Transverse colon (tissue), 4 donors: ENCODE data around the gene FIBCD1. TPM values are rescaled to one million over a fixed set of nuclear protein-coding genes. Genes with fewer than 3 reads are reported as not detected.
"Not testable (repeated sequence)": the region's sequence is repeated elsewhere in the genome, so short reads cannot be mapped to it uniquely, and the experiment has no call there.

Source experiments
- DNase-seq: peaks from one replicate; pipeline ENCODE4 v3.0.0-alpha.2; 2019
- H3K27ac ChIP-seq, 4 donors: fragments of 200-600 bp; sonication (generic); 2 replicates each; pipeline ENCODE4 v1.5.1; 2016 to 2018; ENCODE audit warnings: inconsistent platforms in 4 of 4
- H3K27me3 ChIP-seq: fragments of 200-600 bp; sonication (generic); 2 replicates; pipeline ENCODE4 v1.5.1; 2017; ENCODE audit warnings: inconsistent platforms
- H3K36me3 ChIP-seq, 4 donors: fragments of 200-600 bp; sonication (generic); 2 replicates each; pipeline ENCODE4 v1.5.1; 2017 to 2019; ENCODE audit warnings: inconsistent platforms in 4 of 4
- H3K4me1 ChIP-seq, 4 donors: fragments of 200-600 bp; sonication (generic); 2 replicates each; pipeline ENCODE4 v1.5.1; 2017 to 2020; ENCODE audit warnings: inconsistent platforms in 4 of 4
- H3K4me3 ChIP-seq, 4 donors: fragments of 200-600 bp; sonication (generic); 1 replicate in 1 of 4; 2 replicates in 3 of 4; pipeline versions ENCODE4 v1.5.1 to v1.6.1; 2017 to 2019; ENCODE audit warnings: inconsistent platforms in 4 of 4
- H3K9me3 ChIP-seq, 2 donors: fragments of 200-600 bp; sonication (generic); 2 replicates each; pipeline ENCODE4 v1.5.1; 2017 to 2019; ENCODE audit warnings: inconsistent platforms in 2 of 2
- CTCF ChIP-seq, 5 experiments: fragments of 200-600 bp in 3 of 5; fragments of 450-650 bp in 2 of 5; sonication (generic) in 3 of 5; IDR thresholded peaks; 1 replicate in 2 of 5; 2 replicates in 3 of 5; pipeline ENCODE4 v1.5.1; 2016 to 2017; ENCODE audit warnings: antibody characterized with exemption in 5 of 5, inconsistent platforms in 3 of 5, mild to moderate bottlenecking in 2 of 5, moderate library complexity in 1 of 5
- EP300 ChIP-seq: sonication (generic); formaldehyde crosslinking; IDR thresholded peaks from one replicate; pipeline ENCODE4 v1.6.1; 2017; ENCODE audit warnings: antibody characterized with exemption, low read depth
- POLR2A ChIP-seq: fragments of 450-650 bp; IDR thresholded peaks from one replicate; pipeline ENCODE4 v1.6.1; 2016; ENCODE audit warnings: antibody characterized with exemption, mild to moderate bottlenecking, moderate library complexity
- POLR2AphosphoS5 ChIP-seq, 3 donors: sonication (generic); formaldehyde crosslinking; IDR thresholded peaks; one replicate each; pipeline ENCODE4 v1.6.1; 2016; ENCODE audit warnings: antibody characterized with exemption in 3 of 3
- WGBS, 2 donors: methylation state at CpG; one replicate each; pipeline ENCODE4 v1.1.5; 2018; ENCODE audit warnings: low coverage in 1 of 2; 5-methylcytosine and 5-hydroxymethylcytosine counted together
- in situ Hi-C, 4 donors: fragments of 200-750 bp; cut with MboI; loops; one replicate each; pipeline versions ENCODE4 v1.15.0 to v1.15.1; 2017; ENCODE audit warnings: low sequenced_read_pairs in 3 of 4, low pct_ligation_motif_present in 1 of 4, low pct_unique_long_range_greater_than_20kb in 1 of 4
- intact Hi-C: fragments of 100-400 bp; cut with DNase I; formaldehyde crosslinking; loops from one replicate; pipeline ENCODE4 v1.15.1; 2023; ENCODE audit warnings: low total_unique reads
- total RNA-seq, 4 donors: library from RNA; depleted of rRNA; stranded (reverse); fragments of >200 nt; gene quantifications; one replicate each; pipeline ENCODE4 v1.1.0, GENCODE V29; 2016

Gene FIBCD1
- total RNA-seq, 4 donors from 2014 or later = 1.6 to 54.7 (median 3.3) TPM; not detected in 1

GRCh38 chr9:130960522-130961378 is 21.7 kb upstream of the FIBCD1 start:
- no peaks in the 10 kb centered on the region for H3K36me3 ChIP-seq
- H3K4me1 ChIP-seq = peaks cover 0 to 7% (median 2%) of the 10 kb centered on the region in 4 donors
- 82 to 92% methylated on average over 2 to 14 of the region's 14 CpGs for WGBS, 2 donors
- no peaks in the 10 kb centered on the region for H3K9me3 ChIP-seq
- intact Hi-C loops = no loop called here
- DNase-seq = no peak
- in situ Hi-C loops = no loop called here
- H3K4me3 ChIP-seq = no peak overlapping the region
- TF ChIP-seq CTCF (IDR thresholded peaks at IDR 0.05) (no peak), POLR2A (no peak), POLR2AphosphoS5 (IDR thresholded peaks at IDR 0.05) (no peak), EP300 (no peak)
- H3K27ac ChIP-seq = no peak overlapping the region
- peaks cover 8% of the 10 kb centered on the region for H3K27me3 ChIP-seq

- Histone ChIP-seq H3K27ac (no peak overlapping the region), H3K4me1 (peaks cover 0 to 7% (median 2%) of the 10 kb centered on the region in 4 donors), H3K36me3 (no peaks in the 10 kb centered on the region), H3K4me3 (no peak overlapping the region), H3K9me3 (no peaks in the 10 kb centered on the region), H3K27me3 (peaks cover 8% of the 10 kb centered on the region)
- 88% methylated on average over 9 of the region's 9 CpGs; no CpG with 5 or more reads in 1 of the 2 donors for WGBS, 2 donors
- intact Hi-C loops = no loop called here
- in situ Hi-C loops = no loop called here
- TF ChIP-seq EP300 (no peak), POLR2AphosphoS5 (IDR thresholded peaks at IDR 0.05) (no peak), POLR2A (no peak), CTCF (IDR thresholded peaks at IDR 0.05) (no peak)
- DNase-seq = no peak
Measured at GRCh38 chr9:130959809-130960334, 20.8 kb upstream of the FIBCD1 start.

GRCh38 chr9:130958564-130958963 is 19.5 kb upstream of the FIBCD1 start:
- H3K4me3 ChIP-seq, in situ Hi-C loops, H3K27me3 ChIP-seq, intact Hi-C loops, H3K9me3 ChIP-seq, H3K27ac ChIP-seq, H3K4me1 ChIP-seq, DNase-seq, H3K36me3 ChIP-seq: not testable (repeated sequence)
- 65 to 76% methylated on average over 3 to 4 of the region's 4 CpGs for WGBS, 2 donors

GRCh38 chr9:130957451-130958203 is 18.6 kb upstream of the FIBCD1 start:
- Histone ChIP-seq H3K4me3 (no peak overlapping the region), H3K4me1 (peaks cover 0 to 5% (median 2%) of the 10 kb centered on the region in 4 donors), H3K27me3 (peaks cover 8% of the 10 kb centered on the region), H3K9me3 (no peaks in the 10 kb centered on the region), H3K27ac (no peak overlapping the region), H3K36me3 (no peaks in the 10 kb centered on the region)
- 89% methylated on average over 11 of the region's 11 CpGs; no CpG with 5 or more reads in 1 of the 2 donors for WGBS, 2 donors
- in situ Hi-C loops = no loop called here
- intact Hi-C loops = no loop called here
- no peak for TF ChIP-seq POLR2A
- no peak for TF ChIP-seq POLR2AphosphoS5 (IDR thresholded peaks at IDR 0.05)
- no peak for TF ChIP-seq CTCF (IDR thresholded peaks at IDR 0.05)
- DNase-seq = no peak
